ENCODE measurements around the gene SLC37A2.
A peak's percentile ranks its signal among the peaks of the same experiment; 100 is the strongest.

The SLC37A2 gene

DNA sequence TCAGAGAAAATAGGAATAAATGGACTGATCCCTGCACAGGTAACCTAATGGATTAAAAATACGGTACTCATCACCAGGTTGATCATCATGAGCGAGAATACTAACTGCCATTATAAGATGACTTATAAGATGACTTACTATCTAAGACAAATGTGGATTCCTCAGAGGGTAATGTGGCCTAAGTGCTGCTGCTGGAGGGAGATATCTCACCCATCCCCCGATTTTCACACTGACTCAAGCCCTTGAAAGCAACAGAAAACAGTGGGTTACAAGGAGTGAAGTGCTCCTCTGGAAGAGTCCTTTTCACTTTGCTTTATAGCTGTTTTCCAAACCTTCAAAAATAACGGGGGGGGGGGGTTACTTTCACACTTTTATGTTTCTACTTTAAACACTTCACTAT, 47.4 kb downstream of the SLC37A2 start:
- Histone ChIP-seq H3K4me1 (ENCODE audit: insufficient read depth, low read length, severe bottlenecking) (peaks cover 21% of the 10 kb centered on the region), H3K27ac (ENCODE audit: low read depth, low read length, poor library complexity, severe bottlenecking) (no peak overlapping the region), H3K27me3 (ENCODE audit: insufficient read depth, low read length) (no peaks in the 10 kb centered on the region), H3K4me2 (ENCODE audit: low read length) (peak overlapping the region; percentile 92), H3F3A (ENCODE audit: insufficient read depth, low read length) (no peaks in the 10 kb centered on the region), H3K79me2 (ENCODE audit: insufficient read depth, low read length) (no peaks in the 10 kb centered on the region), H3K36me3 (ENCODE audit: insufficient read depth, low read length) (peaks cover 6% of the 10 kb centered on the region), H3K9me2 (ENCODE audit: low read depth, low read length) (no peaks in the 10 kb centered on the region), H4K20me1 (ENCODE audit: insufficient read depth, low read length) (no peaks in the 10 kb centered on the region), H3K4me3 (ENCODE audit: low read depth, low read length, poor library complexity, severe bottlenecking) (peak overlapping the region; percentile 93), H3K9me3 (ENCODE audit: low read length) (0 out of 2 replicates have a peak, but pooled peaks cover 2% of the 10 kb centered on the region), H2AFZ (ENCODE audit: low read length) (no peak overlapping the region), H3K9ac (ENCODE audit: low read length) (peak overlapping the region; percentile 84)
- TF ChIP-seq, protein P1, sequence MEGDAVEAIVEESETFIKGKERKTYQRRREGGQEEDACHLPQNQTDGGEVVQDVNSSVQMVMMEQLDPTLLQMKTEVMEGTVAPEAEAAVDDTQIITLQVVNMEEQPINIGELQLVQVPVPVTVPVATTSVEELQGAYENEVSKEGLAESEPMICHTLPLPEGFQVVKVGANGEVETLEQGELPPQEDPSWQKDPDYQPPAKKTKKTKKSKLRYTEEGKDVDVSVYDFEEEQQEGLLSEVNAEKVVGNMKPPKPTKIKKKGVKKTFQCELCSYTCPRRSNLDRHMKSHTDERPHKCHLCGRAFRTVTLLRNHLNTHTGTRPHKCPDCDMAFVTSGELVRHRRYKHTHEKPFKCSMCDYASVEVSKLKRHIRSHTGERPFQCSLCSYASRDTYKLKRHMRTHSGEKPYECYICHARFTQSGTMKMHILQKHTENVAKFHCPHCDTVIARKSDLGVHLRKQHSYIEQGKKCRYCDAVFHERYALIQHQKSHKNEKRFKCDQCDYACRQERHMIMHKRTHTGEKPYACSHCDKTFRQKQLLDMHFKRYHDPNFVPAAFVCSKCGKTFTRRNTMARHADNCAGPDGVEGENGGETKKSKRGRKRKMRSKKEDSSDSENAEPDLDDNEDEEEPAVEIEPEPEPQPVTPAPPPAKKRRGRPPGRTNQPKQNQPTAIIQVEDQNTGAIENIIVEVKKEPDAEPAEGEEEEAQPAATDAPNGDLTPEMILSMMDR (IDR thresholded peaks at IDR 0.05; ENCODE audit: low read length): no peak
- no peak for TF ChIP-seq EZH2 (IDR thresholded peaks at IDR 0.05; ENCODE audit: borderline replicate concordance, low read length)

DNA sequence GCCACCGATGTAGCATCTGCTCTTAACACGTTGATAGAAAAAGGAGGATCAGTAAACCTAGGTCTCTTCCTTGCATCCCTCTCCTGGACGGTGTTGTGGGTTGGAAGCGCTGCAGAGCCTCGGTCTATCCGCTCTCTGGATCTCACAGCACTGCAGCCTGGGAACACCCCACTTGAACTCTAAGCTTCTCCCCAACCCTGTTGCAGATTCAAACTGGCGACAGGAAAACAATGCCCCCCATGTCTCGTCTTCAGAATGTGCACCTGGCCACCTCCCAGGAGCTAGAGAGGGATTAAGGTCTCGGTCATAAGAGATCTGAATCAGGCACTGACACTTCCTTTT, 47.9 kb downstream of the SLC37A2 start:
- Histone ChIP-seq H3K9me2 (ENCODE audit: low read depth, low read length) (no peaks in the 10 kb centered on the region), H3K27ac (ENCODE audit: low read depth, low read length, poor library complexity, severe bottlenecking) (peak overlapping the region; percentile 37), H3K36me3 (ENCODE audit: insufficient read depth, low read length) (peaks cover 6% of the 10 kb centered on the region), H3K4me2 (ENCODE audit: low read length) (peak overlapping the region; percentile 92), H3K79me2 (ENCODE audit: insufficient read depth, low read length) (no peaks in the 10 kb centered on the region), H3K4me1 (ENCODE audit: insufficient read depth, low read length, severe bottlenecking) (peaks cover 21% of the 10 kb centered on the region), H4K20me1 (ENCODE audit: insufficient read depth, low read length) (no peaks in the 10 kb centered on the region), H3K9ac (ENCODE audit: low read length) (peak overlapping the region; percentile 84), H2AFZ (ENCODE audit: low read length) (no peak overlapping the region), H3K9me3 (ENCODE audit: low read length) (0 out of 2 replicates have a peak, but pooled peaks cover 2% of the 10 kb centered on the region), H3K4me3 (ENCODE audit: low read depth, low read length, poor library complexity, severe bottlenecking) (peak overlapping the region; percentile 93), H3K27me3 (ENCODE audit: insufficient read depth, low read length) (no peaks in the 10 kb centered on the region), H3F3A (ENCODE audit: insufficient read depth, low read length) (no peaks in the 10 kb centered on the region)
- TF ChIP-seq, protein P1 (IDR thresholded peaks at IDR 0.05; ENCODE audit: low read length): no peak
- TF ChIP-seq EZH2 (IDR thresholded peaks at IDR 0.05; ENCODE audit: borderline replicate concordance, low read length): no peak

DNA sequence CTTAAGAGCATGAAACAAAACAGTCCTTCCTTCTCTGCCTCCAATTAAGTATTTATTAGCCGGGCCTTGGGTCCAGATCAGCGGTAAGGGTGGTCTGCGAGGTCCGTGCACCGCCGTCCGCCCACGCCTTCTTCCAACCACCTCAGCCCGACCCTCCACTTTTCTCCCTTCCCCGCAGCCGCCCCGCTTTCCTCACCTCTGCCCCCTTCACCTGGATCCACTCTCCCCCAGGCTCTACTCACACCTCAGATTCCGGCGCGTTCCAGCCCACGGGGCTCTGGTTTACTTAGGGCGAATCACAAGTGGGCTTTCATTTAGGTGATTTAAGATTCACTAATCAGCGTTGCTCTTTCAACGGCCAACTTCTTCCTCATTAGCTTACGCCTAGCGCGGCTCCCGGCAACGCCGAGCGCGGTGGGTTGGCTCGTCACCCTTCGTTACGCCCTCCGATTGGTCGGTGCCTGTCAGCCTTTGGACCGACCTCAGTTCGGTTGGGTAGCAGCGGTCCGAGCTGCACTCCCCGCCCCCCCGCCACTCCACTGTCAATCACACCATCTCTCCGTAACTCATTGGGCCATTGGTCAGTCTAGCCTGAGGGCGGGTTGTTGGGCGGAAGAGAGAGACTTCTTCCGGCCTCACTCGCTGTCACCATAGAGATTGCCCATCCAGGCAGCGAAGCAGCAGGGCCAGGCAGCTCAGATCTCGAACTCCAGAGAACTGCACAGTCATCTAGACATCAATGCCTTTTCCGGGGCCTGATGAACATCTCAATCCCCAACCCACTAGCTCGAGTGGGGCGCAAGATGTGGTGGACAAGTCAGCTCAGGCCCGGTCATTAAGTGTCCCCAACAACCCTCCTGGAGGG, 48.5 kb downstream of the SLC37A2 start, which contains the start of gene TMEM218:
Gene TMEM218, minus strand, starts transcription at position 284 of the 865 bp plus-strand sequence. CDS start 9,385 bp downstream, outside the sequence.
- no peaks in the 10 kb centered on the region for H3F3A ChIP-seq (ENCODE audit: insufficient read depth, low read length)
- peak within 1 kb of the TSS; percentile 37 for H3K27ac ChIP-seq (ENCODE audit: low read depth, low read length, poor library complexity, severe bottlenecking)
- peaks cover 6% of the 10 kb centered on the region for H3K36me3 ChIP-seq (ENCODE audit: insufficient read depth, low read length)
- H3K9me2 ChIP-seq (ENCODE audit: low read depth, low read length): no peaks in the 10 kb centered on the region
- no peak for TF ChIP-seq EZH2 (IDR thresholded peaks at IDR 0.05; ENCODE audit: borderline replicate concordance, low read length)
- TF ChIP-seq, protein P1 (IDR thresholded peaks at IDR 0.05; ENCODE audit: low read length): no peak
- no peaks in the 10 kb centered on the region for H3K27me3 ChIP-seq (ENCODE audit: insufficient read depth, low read length)
- H2AFZ ChIP-seq (ENCODE audit: low read length): no peak within 1 kb of the TSS
- H3K4me3 ChIP-seq (ENCODE audit: low read depth, low read length, poor library complexity, severe bottlenecking): peak within 1 kb of the TSS; percentile 93
- no peaks in the 10 kb centered on the region for H3K79me2 ChIP-seq (ENCODE audit: insufficient read depth, low read length)
- no peaks in the 10 kb centered on the region for H4K20me1 ChIP-seq (ENCODE audit: insufficient read depth, low read length)
- H3K9me3 ChIP-seq (ENCODE audit: low read length): no peaks in the 10 kb centered on the region
- H3K4me2 ChIP-seq (ENCODE audit: low read length): peak within 1 kb of the TSS; percentile 92
- peaks cover 21% of the 10 kb centered on the region for H3K4me1 ChIP-seq (ENCODE audit: insufficient read depth, low read length, severe bottlenecking)
- peak within 1 kb of the TSS; percentile 84 for H3K9ac ChIP-seq (ENCODE audit: low read length)

All from OCI-LY1 (cell line).